Measurements from ENCODE around the gene VSIG4.

DNA sequence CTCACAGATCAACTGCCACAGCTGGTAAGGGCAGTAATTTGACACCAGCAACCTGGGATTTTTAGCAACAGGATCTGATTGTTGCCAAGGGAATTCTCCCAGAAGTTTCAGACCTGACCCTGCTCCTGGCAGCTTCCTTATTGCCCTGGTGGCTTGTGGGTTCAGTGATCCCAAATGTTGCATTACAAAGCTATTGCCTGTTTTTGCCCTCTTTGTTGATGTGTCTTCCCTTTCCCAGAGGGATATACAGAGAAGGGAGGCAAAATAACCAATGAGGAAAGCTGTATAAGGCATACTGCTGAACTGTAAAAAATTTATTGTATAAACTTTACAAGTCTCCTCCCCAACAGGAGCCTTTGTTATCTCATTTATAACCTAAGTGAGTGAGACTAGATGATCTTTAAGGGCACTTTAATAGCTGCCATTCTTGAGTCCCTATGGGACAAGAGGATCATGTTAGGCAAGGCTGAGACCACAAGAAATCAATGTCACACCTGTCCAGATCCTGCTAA, 22.2 kb downstream of the VSIG4 start:
- TF ChIP-seq, protein P1, sequence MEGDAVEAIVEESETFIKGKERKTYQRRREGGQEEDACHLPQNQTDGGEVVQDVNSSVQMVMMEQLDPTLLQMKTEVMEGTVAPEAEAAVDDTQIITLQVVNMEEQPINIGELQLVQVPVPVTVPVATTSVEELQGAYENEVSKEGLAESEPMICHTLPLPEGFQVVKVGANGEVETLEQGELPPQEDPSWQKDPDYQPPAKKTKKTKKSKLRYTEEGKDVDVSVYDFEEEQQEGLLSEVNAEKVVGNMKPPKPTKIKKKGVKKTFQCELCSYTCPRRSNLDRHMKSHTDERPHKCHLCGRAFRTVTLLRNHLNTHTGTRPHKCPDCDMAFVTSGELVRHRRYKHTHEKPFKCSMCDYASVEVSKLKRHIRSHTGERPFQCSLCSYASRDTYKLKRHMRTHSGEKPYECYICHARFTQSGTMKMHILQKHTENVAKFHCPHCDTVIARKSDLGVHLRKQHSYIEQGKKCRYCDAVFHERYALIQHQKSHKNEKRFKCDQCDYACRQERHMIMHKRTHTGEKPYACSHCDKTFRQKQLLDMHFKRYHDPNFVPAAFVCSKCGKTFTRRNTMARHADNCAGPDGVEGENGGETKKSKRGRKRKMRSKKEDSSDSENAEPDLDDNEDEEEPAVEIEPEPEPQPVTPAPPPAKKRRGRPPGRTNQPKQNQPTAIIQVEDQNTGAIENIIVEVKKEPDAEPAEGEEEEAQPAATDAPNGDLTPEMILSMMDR (IDR thresholded peaks at IDR 0.05) = no peak
- TF ChIP-seq POLR2AphosphoS5 (IDR thresholded peaks at IDR 0.05) (no peak), EP300 (IDR thresholded peaks at IDR 0.05) (no peak), POLR2A (IDR thresholded peaks at IDR 0.05) (no peak)
